Neural cell (in vitro differentiated cells): ENCODE measurements around the gene TSSK6. TPM values are rescaled to one million over a fixed set of nuclear protein-coding genes. Genes with fewer than 3 reads are reported as not detected.
A peak's percentile ranks its signal among the peaks of the same experiment; 100 is the strongest.

ENCODE experiments used
- H2AFZ ChIP-seq: fragments of 200-600, 300-800 bp; sonication (generic), shearing (Covaris generic); 2 replicates; pipeline ENCODE4 v1.6.0; 2014; ENCODE audit warnings: low read depth, mild to moderate bottlenecking, antibody characterized with exemption, low read length, moderate library complexity
- H3F3A ChIP-seq: fragments of 200-600 bp; shearing (Covaris generic); 2 replicates; pipeline ENCODE4 v1.6.1; 2016; ENCODE audit warnings: mild to moderate bottlenecking, moderate library complexity, mixed read lengths, antibody characterized with exemption, low read length; ENCODE audit not compliant: insufficient read depth, poor library complexity, severe bottlenecking
- H3K27ac ChIP-seq: fragments of 200-600, 300-800 bp; sonication (generic), shearing (Covaris generic); 2 replicates; pipeline ENCODE4 v1.5.1; 2014; ENCODE audit warnings: mild to moderate bottlenecking, low read length, moderate library complexity
- H3K27me3 ChIP-seq: fragments of 300-800, 200-600 bp; sonication (generic), shearing (Covaris generic); 2 replicates; pipeline ENCODE4 v1.6.0; 2014; ENCODE audit warnings: mild to moderate bottlenecking, low read depth, low read length, moderate library complexity; ENCODE audit not compliant: insufficient read depth
- H3K36me3 ChIP-seq: fragments of 300-800, 200-600 bp; sonication (generic), shearing (Covaris generic); 2 replicates; pipeline ENCODE4 v1.5.1; 2014; ENCODE audit warnings: mild to moderate bottlenecking, antibody characterized with exemption, low read length, moderate library complexity; ENCODE audit not compliant: insufficient read depth
- H3K4me2 ChIP-seq: fragments of 300-800, 200-600 bp; sonication (generic), shearing (Covaris generic); 2 replicates; pipeline ENCODE4 v1.6.0; 2014; ENCODE audit warnings: mild to moderate bottlenecking, low read length
- H3K4me3 ChIP-seq: fragments of 300-800, 200-600 bp; sonication (generic), shearing (Covaris generic); 2 replicates; pipeline ENCODE4 v1.5.1; 2014; ENCODE audit warnings: mild to moderate bottlenecking, low read length, moderate library complexity
- H3K79me2 ChIP-seq: fragments of 200-600 bp; shearing (Covaris generic); replicated peaks from 2 replicates; pipeline ENCODE4 v1.6.0; 2014; ENCODE audit warnings: mild to moderate bottlenecking, low read length, moderate library complexity; ENCODE audit not compliant: insufficient read depth
- H3K9ac ChIP-seq: fragments of 300-800, 200-600 bp; sonication (generic), shearing (Covaris generic); 2 replicates; pipeline ENCODE4 v1.6.1; 2016; ENCODE audit warnings: mild to moderate bottlenecking, low read length, mixed read lengths
- H3K9me2 ChIP-seq: fragments of 200-600 bp; shearing (Covaris generic); 2 replicates; pipeline ENCODE4 v1.6.1; 2016; ENCODE audit warnings: mild to moderate bottlenecking, low read length, mixed read lengths; ENCODE audit not compliant: insufficient read depth
- H3K9me3 ChIP-seq: fragments of 200-600, 300-800 bp; sonication (generic), shearing (Covaris generic); 2 replicates; pipeline ENCODE4 v1.6.1; 2016; ENCODE audit warnings: mild to moderate bottlenecking, mixed run types, low read length, moderate library complexity, mixed read lengths
- H4K20me1 ChIP-seq: fragments of 200-600 bp; shearing (Covaris generic); 2 replicates; pipeline ENCODE4 v1.6.1; 2016; ENCODE audit warnings: mild to moderate bottlenecking, mixed run types; ENCODE audit not compliant: insufficient read depth
- CTCF ChIP-seq: fragments of 450-650 bp; IDR thresholded peaks from 2 replicates; pipeline ENCODE4 v1.5.1; 2014; ENCODE audit warnings: antibody characterized with exemption, mild to moderate bottlenecking, moderate library complexity; ENCODE audit not compliant: poor library complexity, severe bottlenecking
- EP300 ChIP-seq: fragments of 450-650 bp; conservative IDR thresholded peaks from 2 replicates; pipeline ENCODE4 v1.6.1; 2014; ENCODE audit warnings: antibody characterized with exemption, mild to moderate bottlenecking, moderate library complexity; ENCODE audit not compliant: poor library complexity, severe bottlenecking
- EZH2 ChIP-seq: fragments of 200-600, 300-800 bp; shearing (Covaris generic), sonication (generic); IDR thresholded peaks from 2 replicates; pipeline ENCODE4 v1.6.1; 2014; ENCODE audit warnings: antibody characterized with exemption, low read length, borderline replicate concordance, mild to moderate bottlenecking; ENCODE audit not compliant: insufficient read depth, poor library complexity, severe bottlenecking
- MXI1 ChIP-seq: fragments of 450-650 bp; conservative IDR thresholded peaks from 2 replicates; pipeline ENCODE4 v1.6.1; 2014; ENCODE audit warnings: antibody characterized with exemption, mild to moderate bottlenecking; ENCODE audit not compliant: poor library complexity, severe bottlenecking
- POLR2AphosphoS5 ChIP-seq: IDR thresholded peaks from 2 replicates; pipeline ENCODE4 v1.6.1; 2012
- RAD21 ChIP-seq: fragments of 450-650 bp; conservative IDR thresholded peaks from 2 replicates; pipeline ENCODE4 v1.6.1; 2014; ENCODE audit warnings: antibody characterized with exemption, mild to moderate bottlenecking, moderate library complexity
- REST ChIP-seq: IDR thresholded peaks from 2 replicates; pipeline ENCODE4 v1.6.1; 2012; ENCODE audit warnings: borderline replicate concordance
- SMC3 ChIP-seq: fragments of 450-650 bp; conservative IDR thresholded peaks from 2 replicates; pipeline ENCODE4 v1.6.1; 2014; ENCODE audit warnings: antibody characterized with exemption, mild to moderate bottlenecking, moderate library complexity; ENCODE audit not compliant: poor library complexity
- TAF1 ChIP-seq: IDR thresholded peaks from 2 replicates; pipeline ENCODE4 v1.6.1; 2012; ENCODE audit warnings: low read depth
- polyA plus RNA-seq: library from polyadenylated mRNA; depleted of rRNA; stranded (reverse); fragments of >200 nt; gene quantifications from 2 replicates; pipeline ENCODE4 v1.2.3, GENCODE V29; 2014

Gene TSSK6
- polyA plus RNA-seq, 1 donor from 2014 or later, result 5.3 TPM

- no peak overlapping the region for H3K4me2 ChIP-seq
- no peaks in the 10 kb centered on the region for H3K9me3 ChIP-seq
- H3K9ac ChIP-seq, result no peak overlapping the region
- H4K20me1 ChIP-seq, result no peaks in the 10 kb centered on the region
- H3K4me3 ChIP-seq, result no peak overlapping the region
- H3K79me2 ChIP-seq, result no peaks in the 10 kb centered on the region
- no peaks in the 10 kb centered on the region for H3K9me2 ChIP-seq
- no peaks in the 10 kb centered on the region for H3K27me3 ChIP-seq
- no peaks in the 10 kb centered on the region for H3F3A ChIP-seq
- H2AFZ ChIP-seq, result no peak overlapping the region
- H3K27ac ChIP-seq, result no peak overlapping the region
- H3K36me3 ChIP-seq, result no peaks in the 10 kb centered on the region
- TF ChIP-seq RAD21 (no peak), REST (no peak), EZH2 (no peak), CTCF (no peak), SMC3 (no peak), TAF1 (no peak), EP300 (no peak), POLR2AphosphoS5 (no peak), MXI1 (no peak)
Measured at GRCh38 chr19:19477705-19478383, 37.5 kb downstream of the TSSK6 start.

- H3K9ac ChIP-seq, result no peak overlapping the region
- H2AFZ ChIP-seq, result no peak overlapping the region
- H3K27ac ChIP-seq, result no peak overlapping the region
- no peaks in the 10 kb centered on the region for H3K9me2 ChIP-seq
- no peak overlapping the region for H3K4me2 ChIP-seq
- no peaks in the 10 kb centered on the region for H3K9me3 ChIP-seq
- no peaks in the 10 kb centered on the region for H3K79me2 ChIP-seq
- no peaks in the 10 kb centered on the region for H4K20me1 ChIP-seq
- no peaks in the 10 kb centered on the region for H3K36me3 ChIP-seq
- peak; percentile 56 for TF ChIP-seq RAD21
- TF ChIP-seq POLR2AphosphoS5, result no peak
- no peak for TF ChIP-seq MXI1
- no peak for TF ChIP-seq REST
- TF ChIP-seq TAF1, result no peak
- peak; percentile 63 for TF ChIP-seq SMC3
- TF ChIP-seq EZH2, result no peak
- TF ChIP-seq CTCF, result peak; percentile 59
- no peaks in the 10 kb centered on the region for H3F3A ChIP-seq
- no peak overlapping the region for H3K4me3 ChIP-seq
- no peaks in the 10 kb centered on the region for H3K27me3 ChIP-seq
Measured at GRCh38 chr19:19475849-19476828, 39.2 kb downstream of the TSSK6 start.
